Measurements from ENCODE around the gene HRH2.

Gene HRH2

DNA sequence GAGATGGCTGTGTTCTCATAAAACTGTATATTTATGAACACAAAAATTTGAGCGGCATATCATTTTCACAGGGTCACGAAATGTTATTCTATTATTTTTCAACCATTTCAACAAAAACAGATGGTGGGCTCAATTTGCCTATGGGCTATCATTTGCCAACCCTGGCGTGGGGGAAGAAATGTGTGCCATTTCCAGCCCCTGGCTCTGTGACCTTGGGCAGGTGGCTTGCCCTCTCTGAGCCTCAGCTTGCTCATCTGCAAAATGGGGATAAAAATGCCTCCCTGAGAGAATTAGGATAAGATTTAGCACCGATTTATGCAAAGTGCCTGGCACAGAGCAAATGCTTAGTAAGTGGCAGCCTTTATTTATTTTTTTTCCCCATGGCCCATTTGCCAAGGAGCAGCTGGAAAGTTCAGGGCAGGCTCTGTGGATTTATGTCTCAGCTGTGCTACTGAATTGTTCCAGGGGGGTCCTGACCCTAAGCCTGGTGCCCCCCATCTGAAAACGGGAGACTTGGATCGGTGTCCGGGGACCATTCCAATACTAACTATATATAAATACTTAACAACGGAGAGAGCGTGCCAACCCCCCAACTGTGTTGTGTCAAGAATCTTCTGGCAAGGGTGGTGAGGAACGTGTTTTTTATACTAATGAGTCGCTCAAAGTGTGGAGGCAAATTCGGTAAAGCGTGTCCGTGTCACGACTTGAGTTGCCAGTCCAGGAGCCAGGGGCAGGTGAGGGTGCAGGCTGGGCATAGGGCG is 34.5 kb downstream of the HRH2 start:
- DNase-seq (ENCODE audit: low read depth, low spot score) = no peak

DNA sequence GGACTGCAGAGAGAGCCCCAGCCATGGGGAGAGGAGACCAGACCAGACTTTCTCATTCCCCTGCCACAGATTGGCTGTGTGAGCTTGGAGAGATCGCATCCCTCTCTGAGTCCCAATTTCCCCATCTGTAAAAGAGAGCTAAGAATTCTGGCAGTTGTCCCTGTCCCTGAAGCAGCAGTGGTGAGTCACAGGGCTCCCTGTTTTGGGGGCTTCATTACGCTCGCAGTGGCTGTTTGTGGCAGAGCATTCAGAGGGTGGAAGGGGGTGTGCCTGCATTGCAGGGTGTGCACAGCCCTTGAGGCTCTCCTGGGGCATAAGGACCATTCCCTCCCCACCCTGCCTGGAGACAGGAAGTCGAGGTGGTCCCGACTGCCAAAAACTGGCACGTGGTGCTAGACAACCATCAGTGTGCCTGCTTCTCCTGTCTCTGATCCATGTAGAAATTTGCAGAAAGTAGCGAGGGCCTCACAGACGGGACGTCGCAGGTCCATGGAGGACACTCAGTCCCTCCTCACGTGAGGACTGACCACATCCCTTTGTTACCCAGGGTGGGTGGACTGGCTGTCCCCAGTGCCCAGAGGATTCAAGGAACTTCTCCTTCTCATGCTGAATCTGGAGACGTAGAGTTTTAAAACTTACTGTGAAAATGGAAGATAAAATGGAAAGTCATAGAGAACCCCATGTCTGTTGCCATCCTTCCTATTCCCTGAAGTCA is 35.3 kb downstream of the HRH2 start:
- DNase-seq (ENCODE audit: low read depth, low spot score) = no peak

- DNase-seq (ENCODE audit: low read depth, low spot score) = no peak
Measured at GRCh38 chr5:175693741-175694140, 35.9 kb downstream of the HRH2 start.

- no peak for DNase-seq (ENCODE audit: low read depth, low spot score)
Measured at GRCh38 chr5:175694371-175695160, 36.7 kb downstream of the HRH2 start.

- DNase-seq (ENCODE audit: low read depth, low spot score) = no peak
Measured at GRCh38 chr5:175695161-175696126, 37.6 kb downstream of the HRH2 start.

DNA sequence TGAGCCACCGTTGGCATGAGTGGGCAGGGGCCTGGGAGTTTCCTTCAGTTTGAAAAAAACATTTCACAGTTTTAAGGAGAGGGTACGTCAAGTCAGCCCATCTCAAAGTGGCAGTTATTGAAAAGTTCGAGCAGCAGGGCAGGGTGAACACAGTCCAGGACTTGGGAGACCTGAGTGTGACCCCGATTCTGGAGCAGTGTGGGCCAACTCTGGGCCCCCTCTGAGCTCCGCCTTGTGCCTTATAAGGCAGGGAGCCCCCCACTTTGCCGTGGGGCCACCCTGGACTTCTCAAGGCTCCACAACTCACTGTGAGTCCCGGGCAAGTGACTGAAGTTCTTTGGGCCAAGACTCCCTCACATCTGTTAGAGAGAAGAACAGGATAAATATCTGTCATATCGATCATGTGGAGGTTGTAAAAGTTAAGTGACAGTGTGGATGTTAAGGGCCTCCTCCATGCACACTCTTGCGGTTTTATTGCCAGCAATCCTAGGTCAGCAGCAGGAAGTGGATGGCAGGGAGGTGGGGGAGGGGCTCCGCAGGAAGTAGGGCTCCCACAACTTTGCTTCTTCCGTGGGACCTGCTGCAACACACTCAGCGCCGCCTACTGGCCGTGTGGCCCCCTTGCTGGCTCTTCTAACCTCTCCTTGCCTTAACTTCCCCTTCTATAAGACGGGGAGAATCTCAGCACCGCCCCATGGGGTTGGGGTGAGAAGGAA is 38.4 kb downstream of the HRH2 start:
- DNase-seq (ENCODE audit: low read depth, low spot score) = no peak

- no peak for DNase-seq (ENCODE audit: low read depth, low spot score)
Measured at GRCh38 chr5:175696855-175697198, 39.0 kb downstream of the HRH2 start.

GRCh38 chr5:175697846-175698245 is 40.0 kb downstream of the HRH2 start:
- DNase-seq (ENCODE audit: low read depth, low spot score) = no peak

GRCh38 chr5:175698401-175699115 is 40.7 kb downstream of the HRH2 start:
- no peak for DNase-seq (ENCODE audit: low read depth, low spot score)

GRCh38 chr5:175700991-175701390 is 43.1 kb downstream of the HRH2 start:
- DNase-seq (ENCODE audit: low read depth, low spot score) = no peak

GRCh38 chr5:175701797-175702196 is 43.9 kb downstream of the HRH2 start:
- no peak for DNase-seq (ENCODE audit: low read depth, low spot score)

GRCh38 chr5:175706499-175706898 is 48.6 kb downstream of the HRH2 start:
- DNase-seq (ENCODE audit: low read depth, low spot score) = no peak

GRCh38 chr5:175707751-175708375 is 50.0 kb downstream of the HRH2 start:
- DNase-seq (ENCODE audit: low read depth, low spot score) = no peak

DNA sequence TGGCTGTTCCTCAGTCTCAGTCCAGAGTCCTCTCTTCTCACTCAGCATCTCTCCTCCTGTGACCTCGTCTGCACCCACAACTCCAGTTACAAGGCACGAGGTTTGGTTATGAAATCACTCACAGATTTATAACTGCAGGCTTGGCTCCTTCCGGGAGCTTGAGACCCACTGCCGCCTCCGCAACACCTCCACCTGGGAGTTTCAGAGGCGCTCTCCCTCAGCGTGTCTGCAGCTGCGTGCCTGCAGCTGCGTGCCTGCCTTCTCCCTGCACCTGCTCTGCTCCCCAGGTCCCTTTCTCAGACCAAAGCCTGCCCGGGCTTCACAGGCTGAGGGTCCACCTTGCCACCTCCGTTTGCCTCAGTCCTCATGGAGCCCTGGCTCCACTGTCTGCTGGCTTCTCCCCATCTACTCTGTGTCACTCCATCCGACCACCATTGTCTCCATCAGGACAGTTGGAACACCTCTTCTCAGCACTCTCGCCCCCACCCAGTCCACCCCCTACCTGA is 51.5 kb downstream of the HRH2 start:
- no peak for DNase-seq (ENCODE audit: low read depth, low spot score)

- DNase-seq (ENCODE audit: low read depth, low spot score) = no peak
Measured at GRCh38 chr5:175710326-175710725, 52.5 kb downstream of the HRH2 start.

GRCh38 chr5:175711031-175711430 is 53.2 kb downstream of the HRH2 start:
- no peak for DNase-seq (ENCODE audit: low read depth, low spot score)

GRCh38 chr5:175711472-175712312 is 53.8 kb downstream of the HRH2 start:
- DNase-seq (ENCODE audit: low read depth, low spot score) = no peak

DNA sequence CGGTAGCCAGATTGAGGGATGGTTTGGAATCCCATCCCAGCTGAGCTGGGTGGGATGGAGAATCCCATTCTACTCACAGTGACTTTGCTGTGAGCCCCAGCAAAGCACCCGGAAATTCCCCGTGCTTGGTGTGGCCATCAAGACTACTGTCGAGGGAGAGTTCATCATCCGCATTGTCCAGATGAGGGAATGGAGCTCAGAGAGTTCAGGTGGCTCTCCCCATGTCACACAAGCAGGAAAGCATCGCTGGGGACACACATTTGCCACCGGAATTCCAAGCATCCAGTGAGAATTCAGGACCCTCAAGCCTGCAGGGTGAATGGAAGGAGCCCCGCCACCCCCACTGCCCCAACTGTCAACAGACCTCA is 54.4 kb downstream of the HRH2 start:
- no peak for DNase-seq (ENCODE audit: low read depth, low spot score)

DNA sequence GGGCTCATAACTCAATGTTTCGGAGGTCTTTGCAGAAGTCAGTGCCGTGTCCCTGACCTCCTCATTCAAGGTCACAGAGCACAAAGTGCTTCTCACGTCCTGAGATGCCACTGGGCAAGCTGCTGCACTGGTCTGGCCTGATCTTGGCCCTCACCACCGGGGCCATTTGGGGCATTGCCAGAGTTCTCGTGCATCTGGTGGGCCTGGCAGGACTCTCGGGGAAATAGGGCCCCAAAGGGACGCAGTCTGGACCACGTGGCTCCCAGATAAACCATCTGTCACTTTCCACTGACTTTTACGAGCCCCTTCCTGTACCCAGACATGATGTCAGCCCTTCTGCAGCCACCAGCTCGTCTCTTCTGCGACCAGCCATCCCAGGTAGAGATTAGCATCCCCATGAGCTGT is 54.8 kb downstream of the HRH2 start:
- no peak for DNase-seq (ENCODE audit: low read depth, low spot score)

All from astrocyte of the hippocampus (primary cell).